K562 (cell line): ENCODE results near the gene SLC35A4. TPM values are rescaled to one million over a fixed set of nuclear protein-coding genes. Genes with fewer than 3 reads are reported as not detected.

Source experiments
- CEBPZ ChIP-seq: fragments of 150-350 bp; IDR thresholded peaks from 2 replicates; pipeline ENCODE4 v1.6.1; 2014; ENCODE audit warnings: low read depth, mild to moderate bottlenecking, low read length, borderline replicate concordance
- CUX1 ChIP-seq: fragments of 200-800 bp; sonication (Bioruptor generic); IDR thresholded peaks from 2 replicates; pipeline ENCODE4 v1.6.1; 2016; ENCODE audit warnings: missing genetic modification characterization, missing compliant biosample characterization
- DEAF1 ChIP-seq: fragments of 450-650 bp; formaldehyde crosslinking; IDR thresholded peaks from 2 replicates; pipeline ENCODE4 v1.4.0; 2020; ENCODE audit warnings: mild to moderate bottlenecking, moderate library complexity
- SNRNP70 ChIP-seq: fragments of 200-400 bp; formaldehyde crosslinking; optimal IDR thresholded peaks from 2 replicates; pipeline ENCODE3; 2017; ENCODE audit warnings: low read depth, low read length
- polyA plus RNA-seq, 8 experiments: library from polyadenylated mRNA; depleted of rRNA in 4 of 8; stranded (reverse) in 5 of 8; unstranded in 3 of 8; fragments of >200 nt; fragmentation: Nextera tagmentation in 2 of 8; fragmentation: Illumina TruSeq in 1 of 8; extraction: Ambion mirVana in 2 of 8; extraction: Trizol in 1 of 8; gene quantifications; 2 replicates each; pipeline versions ENCODE4 v1.2.1 to v1.2.3, GENCODE V29; 2011 to 2014; ENCODE audit warnings: inconsistent platforms in 1 of 8, missing spikeins in 1 of 8
- total RNA-seq, 7 experiments: library from RNA; depleted of rRNA in 6 of 7; stranded (reverse); fragments of >200 nt in 6 of 7; fragmentation: Illumina TruSeq in 2 of 7; extraction: Trizol in 2 of 7; gene quantifications; 2 replicates each; pipeline versions ENCODE4 v1.2.1 to v1.2.3, GENCODE V29; 2011 to 2021; ENCODE audit warnings: low replicate concordance in 1 of 7

SLC35A4 gene
- total and polyA plus RNA-seq, 9 of the 15 experiments (the other 6 are each of a cell fraction or from before 2014, with no cell fraction given) = 21.8 to 171 (median 42.5) TPM

GRCh38 chr5:140573683-140574082, 9.1 kb downstream of the SLC35A4 start (continued):
- TF ChIP-seq CUX1 (CRISPR knock-in tag) (no peak), SNRNP70 (no peak), DEAF1 (CRISPR knock-in tag) (no peak), CEBPZ (no peak)
